Natural killer cell (primary cell): ENCODE data around the gene UTP4. TPM values are rescaled to one million over a fixed set of nuclear protein-coding genes. Genes with fewer than 3 reads are reported as not detected.

Experiments
- ATAC-seq, 3 donors: fragments of 150-1000 bp in 2 of 3; fragments of 200-7000 bp in 1 of 3; cut with Tn5 transposase; 1 replicate in 1 of 3; 2 replicates in 2 of 3; pipeline ENCODE4 v1.10.0; 2021; ENCODE audit warnings: mild to moderate bottlenecking in 2 of 3, moderate library complexity in 2 of 3
- DNase-seq, 2 donors: peaks; one replicate each; pipeline versions ENCODE4 v3.0.0 to v3.0.0-alpha.2; 2013 to 2021; ENCODE audit warnings: mixed read lengths in 1 of 2
- H3K27ac ChIP-seq: one replicate; pipeline ENCODE4 v1.5.1; 2013; ENCODE audit warnings: mild to moderate bottlenecking, low read length
- H3K27me3 ChIP-seq: one replicate; pipeline ENCODE4 v1.6.1; 2013; ENCODE audit warnings: low read length; ENCODE audit not compliant: control insufficient read depth, insufficient read depth
- H3K36me3 ChIP-seq: one replicate; pipeline ENCODE4 v1.6.1; 2013; ENCODE audit warnings: low read length; ENCODE audit not compliant: control insufficient read depth, insufficient read depth
- H3K4me1 ChIP-seq: one replicate; pipeline ENCODE4 v1.6.1; 2013; ENCODE audit warnings: low read length; ENCODE audit not compliant: control insufficient read depth, insufficient read depth
- H3K4me3 ChIP-seq: one replicate; pipeline ENCODE4 v1.5.1; 2013; ENCODE audit warnings: low read length
- H3K9me3 ChIP-seq: one replicate; pipeline ENCODE4 v1.6.1; 2013; ENCODE audit warnings: low read length; ENCODE audit not compliant: control insufficient read depth, insufficient read depth
- H3K27ac Mint-ChIP-seq, 2 donors: one replicate each; pipeline ENCODE4 v1.8.0; 2022; ENCODE audit warnings: mild to moderate bottlenecking in 2 of 2, mixed read lengths in 2 of 2, moderate library complexity in 1 of 2
- H3K27me3 Mint-ChIP-seq, 2 donors: one replicate each; pipeline ENCODE4 v1.8.0; 2022; ENCODE audit warnings: low read depth in 2 of 2, mixed read lengths in 2 of 2
- H3K36me3 Mint-ChIP-seq: one replicate; pipeline ENCODE4 v1.8.0; 2022; ENCODE audit warnings: mixed read lengths
- H3K4me1 Mint-ChIP-seq, 2 donors: one replicate each; pipeline ENCODE4 v1.8.0; 2022; ENCODE audit warnings: mixed read lengths in 2 of 2
- H3K4me3 Mint-ChIP-seq: one replicate; pipeline ENCODE4 v1.8.0; 2022; ENCODE audit warnings: mild to moderate bottlenecking, moderate library complexity, mixed read lengths
- H3K9me3 Mint-ChIP-seq, 2 donors: one replicate each; pipeline ENCODE4 v1.8.0; 2022; ENCODE audit warnings: mixed read lengths in 2 of 2
- WGBS: methylation state at CpG from one replicate; pipeline ENCODE4 v1.1.7; 2013; ENCODE audit warnings: missing lambda C conversion rate; ENCODE audit not compliant: insufficient coverage; 5-methylcytosine and 5-hydroxymethylcytosine counted together
- intact Hi-C: fragments of 100-400 bp; cut with micrococcal nuclease; formaldehyde crosslinking; loops from one replicate; pipeline ENCODE4 v1.14.2; 2022
- total RNA-seq, 4 donors: library from RNA; stranded (reverse); fragments of 120-200 nt in 1 of 4; gene quantifications; one replicate each; pipeline versions ENCODE4 v1.2.3 to v1.2.4, GENCODE V29; 2013 to 2022
- TF ChIP-seq, protein P1 (sequence below): fragments of 200-600 bp; IDR thresholded peaks from one replicate; pipeline ENCODE4 v1.8.0; 2022; ENCODE audit warnings: antibody characterized with exemption

UTP4 gene
- total RNA-seq, 3 donors from 2014 or later (not counting 1 experiment from before 2014, with no cell fraction given): 23.2 to 42.6 (median 36.3) TPM

DNA sequence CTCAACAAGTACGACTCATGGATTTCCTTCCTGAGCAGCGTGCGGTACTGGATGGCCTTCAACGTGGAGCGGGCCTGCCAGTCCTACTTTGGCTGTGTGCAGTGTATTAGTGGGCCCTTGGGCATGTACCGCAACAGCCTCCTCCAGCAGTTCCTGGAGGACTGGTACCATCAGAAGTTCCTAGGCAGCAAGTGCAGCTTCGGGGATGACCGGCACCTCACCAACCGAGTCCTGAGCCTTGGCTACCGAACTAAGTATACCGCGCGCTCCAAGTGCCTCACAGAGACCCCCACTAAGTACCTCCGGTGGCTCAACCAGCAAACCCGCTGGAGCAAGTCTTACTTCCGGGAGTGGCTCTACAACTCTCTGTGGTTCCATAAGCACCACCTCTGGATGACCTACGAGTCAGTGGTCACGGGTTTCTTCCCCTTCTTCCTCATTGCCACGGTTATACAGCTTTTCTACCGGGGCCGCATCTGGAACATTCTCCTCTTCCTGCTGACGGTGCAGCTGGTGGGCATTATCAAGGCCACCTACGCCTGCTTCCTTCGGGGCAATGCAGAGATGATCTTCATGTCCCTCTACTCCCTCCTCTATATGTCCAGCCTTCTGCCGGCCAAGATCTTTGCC, 18.0 kb upstream of the UTP4 start:
- Histone ChIP-seq H3K9me3 (no peaks in the 10 kb centered on the region), H3K4me3 (no peak overlapping the region), H3K27ac (no peak overlapping the region), H3K27me3 (no peaks in the 10 kb centered on the region), H3K36me3 (peaks cover 42% of the 10 kb centered on the region), H3K4me1 (no peaks in the 10 kb centered on the region)
- no peaks in the 10 kb centered on the region for H3K27me3 Mint-ChIP-seq
- peaks cover 0 to 10% of the 10 kb centered on the region in 2 donors for H3K4me1 Mint-ChIP-seq
- H3K9me3 Mint-ChIP-seq: no peaks in the 10 kb centered on the region
- H3K27ac Mint-ChIP-seq: no peak overlapping the region
- no peak for DNase-seq
- WGBS: 95% methylated on average over 25 of the region's 25 CpGs
- intact Hi-C loops: no loop called here
- no peak overlapping the region for H3K4me3 Mint-ChIP-seq
- TF ChIP-seq, protein P1, sequence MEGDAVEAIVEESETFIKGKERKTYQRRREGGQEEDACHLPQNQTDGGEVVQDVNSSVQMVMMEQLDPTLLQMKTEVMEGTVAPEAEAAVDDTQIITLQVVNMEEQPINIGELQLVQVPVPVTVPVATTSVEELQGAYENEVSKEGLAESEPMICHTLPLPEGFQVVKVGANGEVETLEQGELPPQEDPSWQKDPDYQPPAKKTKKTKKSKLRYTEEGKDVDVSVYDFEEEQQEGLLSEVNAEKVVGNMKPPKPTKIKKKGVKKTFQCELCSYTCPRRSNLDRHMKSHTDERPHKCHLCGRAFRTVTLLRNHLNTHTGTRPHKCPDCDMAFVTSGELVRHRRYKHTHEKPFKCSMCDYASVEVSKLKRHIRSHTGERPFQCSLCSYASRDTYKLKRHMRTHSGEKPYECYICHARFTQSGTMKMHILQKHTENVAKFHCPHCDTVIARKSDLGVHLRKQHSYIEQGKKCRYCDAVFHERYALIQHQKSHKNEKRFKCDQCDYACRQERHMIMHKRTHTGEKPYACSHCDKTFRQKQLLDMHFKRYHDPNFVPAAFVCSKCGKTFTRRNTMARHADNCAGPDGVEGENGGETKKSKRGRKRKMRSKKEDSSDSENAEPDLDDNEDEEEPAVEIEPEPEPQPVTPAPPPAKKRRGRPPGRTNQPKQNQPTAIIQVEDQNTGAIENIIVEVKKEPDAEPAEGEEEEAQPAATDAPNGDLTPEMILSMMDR: no peak
- no peak for ATAC-seq
- no peaks in the 10 kb centered on the region for H3K36me3 Mint-ChIP-seq

DNA sequence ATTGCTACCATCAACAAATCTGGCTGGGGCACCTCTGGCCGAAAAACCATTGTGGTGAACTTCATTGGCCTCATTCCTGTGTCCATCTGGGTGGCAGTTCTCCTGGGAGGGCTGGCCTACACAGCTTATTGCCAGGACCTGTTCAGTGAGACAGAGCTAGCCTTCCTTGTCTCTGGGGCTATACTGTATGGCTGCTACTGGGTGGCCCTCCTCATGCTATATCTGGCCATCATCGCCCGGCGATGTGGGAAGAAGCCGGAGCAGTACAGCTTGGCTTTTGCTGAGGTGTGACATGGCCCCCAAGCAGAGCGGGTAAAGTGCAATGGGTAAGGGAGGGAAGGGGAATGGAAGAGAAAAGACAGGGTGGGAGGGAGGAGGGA, 17.5 kb upstream of the UTP4 start:
- H3K36me3 Mint-ChIP-seq: no peaks in the 10 kb centered on the region
- ATAC-seq (no peak), DNase-seq (no peak)
- no peaks in the 10 kb centered on the region for H3K27me3 Mint-ChIP-seq
- no peak overlapping the region for H3K4me3 Mint-ChIP-seq
- no peaks in the 10 kb centered on the region for H3K9me3 Mint-ChIP-seq
- H3K27ac ChIP-seq: no peak overlapping the region
- intact Hi-C loops: no loop called here
- H3K9me3 ChIP-seq: no peaks in the 10 kb centered on the region
- no peaks in the 10 kb centered on the region for H3K4me1 ChIP-seq
- H3K4me1 Mint-ChIP-seq: peaks cover 0 to 10% of the 10 kb centered on the region in 2 donors
- H3K27me3 ChIP-seq: no peaks in the 10 kb centered on the region
- no peak overlapping the region for H3K27ac Mint-ChIP-seq
- H3K4me3 ChIP-seq: no peak overlapping the region
- 98% methylated on average over 6 of the region's 6 CpGs for WGBS
- peaks cover 47% of the 10 kb centered on the region for H3K36me3 ChIP-seq
- TF ChIP-seq, protein P1: no peak

DNA sequence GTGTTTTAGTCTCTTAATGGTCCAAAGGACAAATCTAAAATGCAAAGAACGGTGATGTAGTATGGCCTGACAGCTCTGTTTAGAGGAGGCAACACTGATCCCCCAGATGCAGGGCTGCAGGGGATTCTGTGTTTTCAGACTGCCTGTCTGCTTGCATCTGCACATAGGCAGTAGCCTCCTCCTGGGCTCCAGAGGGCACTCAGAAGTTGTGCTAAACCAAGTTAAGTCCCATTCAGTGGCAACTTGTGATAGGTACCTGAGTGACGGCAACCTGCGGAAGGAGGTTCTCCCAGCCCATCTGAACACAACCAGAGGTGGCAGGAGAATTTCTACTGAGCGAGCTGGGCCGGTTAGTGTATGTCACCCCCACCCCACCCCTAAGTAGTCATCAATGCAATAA, 17.1 kb upstream of the UTP4 start:
- no peak overlapping the region for H3K4me3 Mint-ChIP-seq
- no peak overlapping the region for H3K27ac Mint-ChIP-seq
- Histone ChIP-seq H3K27me3 (no peaks in the 10 kb centered on the region), H3K4me1 (no peaks in the 10 kb centered on the region), H3K27ac (no peak overlapping the region), H3K4me3 (no peak overlapping the region), H3K36me3 (peaks cover 50% of the 10 kb centered on the region), H3K9me3 (no peaks in the 10 kb centered on the region)
- no peak for ATAC-seq
- TF ChIP-seq, protein P1: no peak
- H3K4me1 Mint-ChIP-seq: peaks cover 0 to 10% of the 10 kb centered on the region in 2 donors
- WGBS: 97% methylated on average over 5 of the region's 5 CpGs
- H3K9me3 Mint-ChIP-seq: no peaks in the 10 kb centered on the region
- H3K27me3 Mint-ChIP-seq: no peaks in the 10 kb centered on the region
- DNase-seq: no peak
- intact Hi-C loops: no loop called here
- H3K36me3 Mint-ChIP-seq: no peaks in the 10 kb centered on the region

DNA sequence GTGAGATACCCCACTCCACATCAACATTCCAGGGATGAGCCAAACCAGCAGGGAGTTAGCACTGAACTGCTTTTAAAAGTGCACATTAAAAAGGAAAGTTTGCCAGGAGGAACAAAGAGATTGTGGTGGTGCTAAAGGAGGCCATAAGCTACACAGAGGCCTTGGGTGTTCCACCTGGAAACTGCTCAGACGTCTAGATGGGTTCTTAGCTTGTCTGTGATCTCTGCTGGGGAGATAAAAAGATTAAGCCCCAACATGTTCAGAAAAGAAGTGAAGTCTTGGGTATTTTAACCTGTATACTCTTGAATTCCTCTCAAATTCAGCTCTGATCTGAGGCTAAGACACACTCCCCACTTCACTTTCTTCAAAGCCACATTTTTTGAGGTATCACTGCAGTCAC, 16.6 kb upstream of the UTP4 start:
- Histone ChIP-seq H3K27me3 (no peaks in the 10 kb centered on the region), H3K4me1 (no peaks in the 10 kb centered on the region), H3K36me3 (peaks cover 53% of the 10 kb centered on the region), H3K27ac (no peak overlapping the region), H3K4me3 (no peak overlapping the region), H3K9me3 (no peaks in the 10 kb centered on the region)
- Mint-ChIP-seq H3K9me3 (no peaks in the 10 kb centered on the region), H3K36me3 (no peaks in the 10 kb centered on the region), H3K27me3 (no peaks in the 10 kb centered on the region), H3K27ac (no peak overlapping the region), H3K4me3 (no peak overlapping the region), H3K4me1 (peaks cover 0 to 10% of the 10 kb centered on the region in 2 donors)
- ATAC-seq (no peak), DNase-seq (no peak)
- TF ChIP-seq, protein P1: no peak
- WGBS: 42% methylated on average over 1 of the region's 1 CpG
- intact Hi-C loops: no loop called here
